ENCODE measurements around the gene KY.

DNA sequence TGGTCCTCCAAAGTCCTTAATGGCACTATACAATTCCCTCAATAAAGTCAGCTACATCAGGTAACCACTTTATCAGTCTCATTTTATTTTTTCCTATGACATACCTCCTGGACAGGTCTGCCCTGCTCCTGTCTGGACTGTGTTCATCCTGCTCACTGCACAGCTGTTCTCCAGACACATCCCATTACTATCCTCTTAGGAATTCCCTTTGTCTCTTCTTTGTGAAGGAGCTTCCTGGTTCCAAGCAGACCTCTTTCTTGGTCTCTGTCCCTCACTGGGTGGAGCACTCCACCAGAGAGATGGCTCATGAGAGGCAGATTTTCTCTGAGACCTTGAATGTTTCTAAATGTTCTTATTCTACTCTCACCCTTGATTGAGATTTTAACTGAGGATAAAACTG lies 60.1 kb downstream of the KY start:
- no peak for TF ChIP-seq POLR2A (IDR thresholded peaks at IDR 0.05)
- TF ChIP-seq, protein P1, sequence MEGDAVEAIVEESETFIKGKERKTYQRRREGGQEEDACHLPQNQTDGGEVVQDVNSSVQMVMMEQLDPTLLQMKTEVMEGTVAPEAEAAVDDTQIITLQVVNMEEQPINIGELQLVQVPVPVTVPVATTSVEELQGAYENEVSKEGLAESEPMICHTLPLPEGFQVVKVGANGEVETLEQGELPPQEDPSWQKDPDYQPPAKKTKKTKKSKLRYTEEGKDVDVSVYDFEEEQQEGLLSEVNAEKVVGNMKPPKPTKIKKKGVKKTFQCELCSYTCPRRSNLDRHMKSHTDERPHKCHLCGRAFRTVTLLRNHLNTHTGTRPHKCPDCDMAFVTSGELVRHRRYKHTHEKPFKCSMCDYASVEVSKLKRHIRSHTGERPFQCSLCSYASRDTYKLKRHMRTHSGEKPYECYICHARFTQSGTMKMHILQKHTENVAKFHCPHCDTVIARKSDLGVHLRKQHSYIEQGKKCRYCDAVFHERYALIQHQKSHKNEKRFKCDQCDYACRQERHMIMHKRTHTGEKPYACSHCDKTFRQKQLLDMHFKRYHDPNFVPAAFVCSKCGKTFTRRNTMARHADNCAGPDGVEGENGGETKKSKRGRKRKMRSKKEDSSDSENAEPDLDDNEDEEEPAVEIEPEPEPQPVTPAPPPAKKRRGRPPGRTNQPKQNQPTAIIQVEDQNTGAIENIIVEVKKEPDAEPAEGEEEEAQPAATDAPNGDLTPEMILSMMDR (IDR thresholded peaks at IDR 0.05): no peak

Data from adrenal gland (tissue), 5 donors.